ENCODE data around the gene PLAGL2. TPM values are rescaled to one million over a fixed set of nuclear protein-coding genes. Genes with fewer than 3 reads are reported as not detected.

The PLAGL2 gene
- total and polyA plus RNA-seq, 4 donors, result 4.6 to 15.8 (median 12.9) TPM

- WGBS, 2 donors, result 97 to 99% methylated on average over 13 of the region's 13 CpGs
These were observed 23.2 kb upstream of the PLAGL2 start for GRCh38 chr20:32230707-32231106.

GRCh38 chr20:32229251-32229747, 21.8 kb upstream of the PLAGL2 start:
- no peak overlapping the region for H3K27ac ChIP-seq (ENCODE audit: low read depth in 1 of 2, low read length in 1 of 2)
- peaks cover 0 to 7% (median 0%) of the 10 kb centered on the region in 5 donors for H3K4me1 ChIP-seq (ENCODE audit: control insufficient read depth in 5 of 5, insufficient read depth in 5 of 5, low read length in 5 of 5)
- no peak overlapping the region for H3K9ac ChIP-seq (ENCODE audit: insufficient read depth in 1 of 2, low read length in 2 of 2)
- TF ChIP-seq CTCF (IDR thresholded peaks at IDR 0.05; ENCODE audit: control extremely low read depth, extremely low read depth), result no peak
- no peaks in the 10 kb centered on the region for H3K9me3 ChIP-seq (ENCODE audit: control insufficient read depth in 4 of 4, insufficient read depth in 3 of 4, low read length in 3 of 4)
- whole genome bisulfite sequencing, 2 donors, result 96% methylated on average over 5 of the region's 5 CpGs
- no peak for DNase-seq
- ATAC-seq (ENCODE audit: insufficient read depth, low FRiP score), result no peak
- peaks cover 3 to 37% (median 18%) of the 10 kb centered on the region in 4 donors for H3K36me3 ChIP-seq (ENCODE audit: control insufficient read depth in 4 of 4, insufficient read depth in 4 of 4, low read length in 4 of 4)
- H3K27me3 ChIP-seq (ENCODE audit: control insufficient read depth in 3 of 3, insufficient read depth in 3 of 3, low read length in 2 of 3), result no peaks in the 10 kb centered on the region
- H3K4me3 ChIP-seq, result no peak overlapping the region

More at GRCh38 chr20:32230707-32231106, 23.2 kb upstream of the PLAGL2 start:
- DNase-seq, result no peak
- Histone ChIP-seq H3K4me3 (no peak overlapping the region), H3K27ac (ENCODE audit: low read depth in 1 of 2, low read length in 1 of 2) (no peak overlapping the region), H3K36me3 (ENCODE audit: control insufficient read depth in 4 of 4, insufficient read depth in 4 of 4, low read length in 4 of 4) (peaks cover 3 to 47% (median 27%) of the 10 kb centered on the region in 4 donors), H3K4me1 (ENCODE audit: control insufficient read depth in 5 of 5, insufficient read depth in 5 of 5, low read length in 5 of 5) (peaks cover 0 to 7% (median 0%) of the 10 kb centered on the region in 5 donors), H3K9me3 (ENCODE audit: control insufficient read depth in 4 of 4, insufficient read depth in 3 of 4, low read length in 3 of 4) (no peaks in the 10 kb centered on the region), H3K9ac (ENCODE audit: insufficient read depth in 1 of 2, low read length in 2 of 2) (no peak overlapping the region), H3K27me3 (ENCODE audit: control insufficient read depth in 3 of 3, insufficient read depth in 3 of 3, low read length in 2 of 3) (no peaks in the 10 kb centered on the region)
- TF ChIP-seq CTCF (IDR thresholded peaks at IDR 0.05; ENCODE audit: control extremely low read depth, extremely low read depth), result no peak
- ATAC-seq (ENCODE audit: insufficient read depth, low FRiP score), result no peak

GRCh38 chr20:32227744-32228688, 20.5 kb upstream of the PLAGL2 start:
- H3K4me1 ChIP-seq (ENCODE audit: control insufficient read depth in 5 of 5, insufficient read depth in 5 of 5, low read length in 5 of 5), result peaks cover 0 to 7% (median 0%) of the 10 kb centered on the region in 5 donors
- H3K27me3 ChIP-seq (ENCODE audit: control insufficient read depth in 3 of 3, insufficient read depth in 3 of 3, low read length in 2 of 3), result no peaks in the 10 kb centered on the region
- ATAC-seq (ENCODE audit: insufficient read depth, low FRiP score) (no peak), DNase-seq (peak in 1 of 3 donors; percentile 27)
- 37 to 58% methylated on average over 22 of the region's 22 CpGs for WGBS, 2 donors
- H3K36me3 ChIP-seq (ENCODE audit: control insufficient read depth in 4 of 4, insufficient read depth in 4 of 4, low read length in 4 of 4), result peaks cover 3 to 37% (median 19%) of the 10 kb centered on the region in 4 donors
- no peak overlapping the region for H3K4me3 ChIP-seq
- peak overlapping the region; percentile 42 to 54 for H3K27ac ChIP-seq (ENCODE audit: low read depth in 1 of 2, low read length in 1 of 2)
- TF ChIP-seq CTCF (IDR thresholded peaks at IDR 0.05; ENCODE audit: control extremely low read depth, extremely low read depth), result no peak
- no peaks in the 10 kb centered on the region for H3K9me3 ChIP-seq (ENCODE audit: control insufficient read depth in 4 of 4, insufficient read depth in 3 of 4, low read length in 3 of 4)
- H3K9ac ChIP-seq (ENCODE audit: insufficient read depth in 1 of 2, low read length in 2 of 2), result no peak overlapping the region
